Stimulated activated CD4-positive, alpha-beta T cell treated with anti-CD3 and anti-CD28 coated beads, Interleukin-2, amount 100 ng/mL, for 48 hours (primary cell): ENCODE results near the gene FLNB.
"Not testable (repeated sequence)": the region's sequence is repeated elsewhere in the genome, so short reads cannot be mapped to it uniquely, and the experiment has no call there.

Experiments
- DNase-seq, 2 donors: peaks; one replicate each; pipeline ENCODE4 v3.0.0-alpha.2; 2020

FLNB gene

DNA sequence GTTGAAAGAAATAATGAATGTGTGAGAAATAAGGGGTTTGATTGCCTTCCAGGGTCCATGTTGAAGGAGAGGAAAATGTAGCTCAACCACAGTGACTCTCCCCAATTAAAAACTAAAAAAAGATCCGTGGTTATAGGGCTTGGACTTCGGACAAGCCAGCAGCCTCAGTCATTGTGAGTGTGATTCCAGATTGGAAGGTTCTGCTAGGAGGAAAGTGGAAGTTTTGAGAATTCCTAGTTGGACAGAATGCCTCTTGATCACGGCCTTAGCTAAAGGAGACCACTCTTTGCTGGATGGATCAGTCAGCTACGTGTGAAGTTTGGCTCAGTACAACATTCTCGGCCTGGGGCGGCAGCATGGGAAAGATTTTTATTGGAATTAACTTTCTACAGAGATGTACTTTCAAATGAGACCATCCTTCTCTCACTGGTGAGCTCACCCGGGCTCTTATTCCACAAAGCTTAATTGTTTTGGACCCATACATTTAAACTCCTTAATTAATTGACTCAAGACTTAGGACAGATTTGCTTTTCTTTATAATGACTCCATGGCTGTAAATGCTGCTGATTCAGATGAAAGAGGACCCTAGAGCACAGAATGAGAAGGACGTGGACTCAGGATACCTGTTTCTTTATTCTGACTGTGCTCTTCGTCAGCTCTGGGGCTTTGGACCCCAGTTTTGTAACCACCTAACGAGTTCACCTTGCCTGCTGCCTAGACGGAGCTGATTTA lies 27.5 kb downstream of the FLNB start:
- no peak for DNase-seq

DNA sequence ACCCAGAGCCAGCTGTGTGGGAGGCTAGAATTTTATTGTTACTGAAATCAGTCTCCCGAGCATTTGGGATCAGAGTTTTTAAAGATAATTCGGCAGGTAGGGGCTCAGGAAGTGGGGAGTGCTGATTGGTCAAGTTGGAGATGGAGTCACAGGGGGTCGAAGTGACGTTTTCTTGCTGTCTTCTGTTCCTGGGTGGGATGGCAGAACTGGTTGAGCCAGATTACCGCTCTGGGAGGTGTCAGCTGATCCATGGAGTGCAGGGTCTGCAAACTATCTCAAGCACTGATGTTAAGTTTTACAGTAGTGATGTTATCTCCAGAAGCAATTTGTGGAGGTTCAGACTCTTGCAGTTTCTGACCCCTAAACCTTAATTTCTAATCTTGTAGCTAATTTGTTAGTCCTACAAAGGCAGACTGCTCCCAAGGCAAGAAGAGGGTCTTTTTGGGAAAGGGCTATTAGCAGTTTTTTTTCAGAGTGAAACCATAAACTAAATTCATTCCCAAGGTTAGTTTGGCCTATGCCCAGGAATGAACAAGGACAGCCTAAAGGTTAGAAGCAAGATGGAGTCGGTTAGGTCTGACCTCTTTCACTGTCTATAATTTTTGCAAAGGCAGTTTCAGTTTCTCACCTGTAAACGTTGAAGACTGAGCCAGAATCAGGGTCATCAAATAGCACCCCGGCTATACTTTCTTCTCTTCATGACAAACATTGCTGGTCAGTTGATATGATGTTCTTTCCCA lies 28.2 kb downstream of the FLNB start:
- no peak for DNase-seq

DNA sequence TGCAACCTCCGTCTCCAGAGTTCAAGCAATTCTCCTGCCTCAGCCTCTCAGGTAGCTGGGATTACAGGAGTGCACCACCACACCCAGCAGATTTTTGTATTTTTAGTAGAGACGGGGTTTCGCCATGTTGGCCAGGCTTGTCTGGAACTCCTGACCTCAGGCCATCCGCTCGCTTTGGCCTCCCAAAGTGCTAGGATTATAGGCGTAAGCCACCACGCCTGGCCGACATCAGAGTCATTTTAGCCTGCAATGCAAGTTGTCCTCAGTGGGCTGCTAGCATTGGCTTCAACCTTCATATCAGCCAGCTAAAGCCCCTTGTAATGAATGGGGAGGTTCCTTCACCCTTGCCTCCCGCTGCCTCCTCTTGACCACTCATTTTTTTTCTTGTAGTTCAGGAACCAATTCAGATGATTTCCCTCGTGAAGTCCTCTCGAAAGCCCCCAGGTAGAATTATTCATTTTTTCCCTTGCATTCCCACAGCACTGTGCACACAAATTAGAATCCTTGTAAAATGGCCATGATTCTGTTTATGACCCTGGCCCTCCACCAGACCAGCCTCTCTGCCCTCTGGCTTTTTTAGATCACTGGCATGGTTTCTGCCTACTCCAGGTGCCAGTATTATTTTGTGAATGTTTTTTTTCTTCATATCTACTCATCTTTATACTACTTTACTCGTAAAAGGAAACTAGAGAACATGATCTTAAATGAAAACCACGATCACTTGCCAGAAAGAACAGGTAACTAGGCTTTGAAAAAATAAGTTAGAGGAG lies 29.1 kb downstream of the FLNB start:
- no peak for DNase-seq

DNA sequence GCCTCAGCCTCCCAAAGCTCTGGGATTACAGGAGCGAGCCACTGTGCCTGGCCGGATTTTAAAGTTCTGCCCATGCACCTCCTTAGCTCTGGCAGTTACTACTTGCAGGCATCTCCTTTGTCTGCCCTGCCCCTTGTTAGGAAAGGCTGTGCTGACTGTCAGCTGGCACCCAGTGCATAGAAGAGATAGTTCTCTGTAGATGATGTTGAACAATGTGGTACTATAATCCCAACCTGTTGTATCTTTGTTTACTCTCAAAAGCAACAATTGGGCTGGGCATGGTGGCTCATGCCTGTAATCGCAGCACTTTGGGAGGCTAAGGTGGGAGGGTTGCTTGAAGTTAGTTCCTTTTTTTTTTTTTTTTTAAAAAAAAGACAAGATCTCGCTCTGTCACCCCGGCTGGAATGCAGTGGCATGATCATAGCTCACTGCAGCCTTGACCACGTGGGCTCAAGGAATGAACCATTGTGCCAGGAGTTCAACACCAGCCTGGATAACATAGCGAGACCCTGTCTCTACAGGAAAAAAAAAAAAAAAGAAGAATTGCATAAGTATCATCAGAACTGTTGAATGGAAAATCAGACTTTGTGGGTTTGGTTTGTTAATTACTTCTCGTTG lies 30.6 kb downstream of the FLNB start:
- DNase-seq, result no peak

DNA sequence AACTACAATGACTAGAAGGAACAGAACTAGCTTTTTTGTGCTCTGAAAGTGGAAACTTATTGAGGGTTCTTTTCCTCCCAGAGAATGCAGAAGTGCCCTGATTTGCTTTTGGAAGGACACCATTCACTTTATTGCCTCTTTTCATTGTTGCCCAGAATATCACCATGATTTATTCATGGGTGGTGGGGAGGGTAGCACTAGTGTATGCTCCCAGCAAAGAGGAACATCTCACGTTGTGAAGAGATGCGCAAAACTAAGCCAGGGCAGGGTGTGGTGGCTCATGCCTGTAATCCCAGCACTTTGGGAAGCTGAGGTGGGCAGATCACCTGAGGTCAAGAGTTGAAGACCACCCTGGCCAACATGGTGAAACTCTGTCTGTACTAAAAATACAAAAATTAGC lies 31.4 kb downstream of the FLNB start:
- no peak for DNase-seq

DNA sequence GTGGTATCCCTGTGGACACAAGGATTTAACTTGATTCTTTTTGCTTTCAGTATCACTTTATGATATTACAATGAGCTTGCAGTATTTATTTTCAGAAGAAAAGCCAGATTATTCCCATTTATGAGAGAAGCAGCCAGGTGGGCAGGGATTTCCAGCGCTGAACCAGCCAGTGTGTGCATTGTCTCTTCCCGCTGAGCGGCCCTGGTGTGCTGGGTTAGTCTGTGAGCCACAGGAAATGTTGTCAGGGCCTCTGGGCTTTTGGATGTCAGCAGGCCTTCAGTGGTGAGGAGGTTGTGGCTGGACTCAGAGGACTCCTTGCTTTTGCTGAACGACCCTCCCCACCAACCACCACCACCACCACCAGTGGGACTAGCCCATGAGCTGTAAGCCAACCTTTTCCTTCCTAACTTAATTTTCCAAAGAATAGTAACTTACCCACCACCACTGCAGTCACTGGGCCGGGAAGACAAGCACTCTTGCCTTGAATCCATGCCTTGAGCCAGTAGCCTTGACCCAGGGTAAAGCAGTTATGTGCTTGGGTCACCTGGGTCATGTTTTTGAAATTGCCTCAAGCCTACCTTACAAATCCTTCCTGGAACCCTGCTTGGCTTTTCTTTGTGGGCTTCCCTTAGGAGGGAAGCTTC lies 33.1 kb downstream of the FLNB start:
- DNase-seq, result no peak

DNA sequence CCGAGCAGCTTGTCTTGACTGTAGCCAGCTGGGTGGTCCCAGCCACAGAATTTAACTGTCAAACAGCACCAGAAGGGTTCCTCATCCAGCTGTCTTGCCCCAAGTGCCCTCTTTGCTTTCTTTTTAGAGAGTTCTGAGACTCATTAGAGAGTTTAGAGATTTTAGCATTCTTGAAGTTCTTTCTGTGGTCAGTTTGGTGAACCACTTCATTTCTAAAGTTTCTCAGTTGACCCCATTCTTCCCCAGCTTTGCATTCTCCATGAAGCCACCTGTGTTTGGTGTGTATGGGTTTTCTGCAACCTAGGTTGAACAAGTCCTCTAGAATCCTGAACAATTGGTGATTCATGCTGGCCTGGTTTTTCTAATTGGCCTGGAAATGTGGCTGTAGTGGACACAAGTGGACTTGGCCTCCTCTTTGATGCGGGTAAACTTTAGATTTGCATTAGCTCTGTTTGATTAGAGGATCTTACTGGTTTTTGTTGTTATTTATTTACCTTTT lies 33.7 kb downstream of the FLNB start:
- DNase-seq, result no peak

DNA sequence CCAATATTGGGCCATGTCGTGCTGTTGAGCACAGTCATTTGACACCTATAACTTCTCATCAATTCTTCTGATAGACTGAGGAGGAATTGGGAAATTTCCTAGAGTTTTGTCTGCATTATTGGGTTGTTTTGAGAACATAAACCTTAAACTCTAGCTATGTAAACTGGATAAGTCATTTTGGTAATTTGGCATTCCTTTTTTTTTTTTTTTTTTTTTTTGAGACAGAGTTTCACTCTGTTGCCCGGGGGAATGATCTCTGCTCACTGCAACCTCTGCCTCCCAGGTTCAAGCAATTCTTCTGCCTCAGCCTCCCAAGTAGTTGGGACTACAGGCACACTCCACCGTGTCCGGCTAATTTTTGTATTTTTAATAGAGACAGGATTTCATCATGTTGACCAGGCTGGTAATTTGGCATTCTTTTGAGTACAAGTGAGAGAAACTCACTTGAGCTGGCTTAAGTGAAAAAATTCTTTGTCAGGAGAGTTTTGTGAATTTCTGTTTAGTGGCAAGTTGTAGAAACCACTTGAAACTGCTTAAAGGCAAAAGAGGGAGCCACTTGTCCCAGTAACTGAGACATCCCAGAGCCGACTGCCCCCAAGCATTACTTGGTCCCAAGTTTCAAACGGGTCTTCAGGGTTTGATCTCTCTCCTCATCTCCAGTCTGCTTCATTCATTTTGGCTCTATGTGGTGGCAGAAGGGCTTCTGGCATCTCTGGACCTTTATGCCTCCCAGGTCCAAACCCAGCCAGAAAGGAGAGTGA lies 34.9 kb downstream of the FLNB start:
- DNase-seq, result no peak

DNA sequence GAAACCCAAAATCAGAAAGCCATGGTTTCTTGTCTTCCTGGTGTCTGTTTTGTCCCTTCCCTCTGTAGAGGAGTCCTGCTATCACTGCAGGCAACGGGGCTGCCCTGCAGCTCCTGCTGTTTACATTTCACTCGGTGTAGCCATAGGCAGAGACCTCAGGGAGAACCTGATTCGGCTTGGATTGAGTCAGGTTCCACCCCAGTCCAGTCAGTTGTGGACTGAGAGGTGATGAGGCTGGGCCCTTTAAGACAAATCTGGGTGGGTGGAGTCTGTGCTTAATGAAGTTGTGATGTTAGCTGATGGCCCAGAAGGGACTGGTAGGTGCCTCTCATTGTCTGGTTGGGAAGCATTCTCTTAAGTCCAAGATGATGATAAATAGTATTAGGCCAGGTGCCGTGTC lies 35.7 kb downstream of the FLNB start:
- no peak for DNase-seq

DNA sequence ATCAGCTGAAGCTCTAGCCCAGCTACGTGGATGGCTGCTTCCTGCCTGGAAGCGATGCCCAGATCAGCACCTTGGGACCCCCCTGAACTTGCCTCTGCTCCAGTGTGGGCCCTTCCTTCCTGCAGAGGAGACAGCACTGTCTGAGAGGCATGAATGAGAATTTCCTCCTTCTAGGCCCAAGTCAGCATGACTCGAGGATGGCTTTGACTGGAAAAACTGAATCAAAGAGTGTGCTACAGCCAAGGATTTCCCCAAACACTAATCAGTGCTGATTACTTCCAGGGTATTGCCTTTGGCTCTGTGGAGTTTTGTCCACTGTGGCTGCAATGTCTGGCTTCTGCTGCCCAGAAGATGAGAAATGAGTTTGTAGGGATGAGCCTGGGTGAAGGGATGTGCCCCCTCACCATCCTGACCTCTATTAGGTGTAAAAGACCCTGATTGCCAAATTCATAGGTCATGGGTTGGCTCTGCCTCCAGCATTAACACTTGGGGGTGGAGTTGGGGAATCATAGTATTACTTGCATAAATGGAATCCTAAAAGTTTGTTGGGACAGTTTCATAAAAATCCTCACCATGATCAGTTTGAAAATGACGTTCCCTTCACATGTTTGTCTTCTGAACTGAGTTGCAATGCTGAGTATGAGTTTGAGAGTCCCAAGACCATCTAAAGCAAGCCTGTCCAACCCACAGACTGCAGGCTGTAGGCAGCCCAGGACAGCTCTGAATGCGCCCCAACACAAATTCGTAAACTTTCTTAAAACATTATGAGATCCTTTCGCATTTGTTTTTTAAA lies 36.7 kb downstream of the FLNB start:
- DNase-seq, result no peak

DNA sequence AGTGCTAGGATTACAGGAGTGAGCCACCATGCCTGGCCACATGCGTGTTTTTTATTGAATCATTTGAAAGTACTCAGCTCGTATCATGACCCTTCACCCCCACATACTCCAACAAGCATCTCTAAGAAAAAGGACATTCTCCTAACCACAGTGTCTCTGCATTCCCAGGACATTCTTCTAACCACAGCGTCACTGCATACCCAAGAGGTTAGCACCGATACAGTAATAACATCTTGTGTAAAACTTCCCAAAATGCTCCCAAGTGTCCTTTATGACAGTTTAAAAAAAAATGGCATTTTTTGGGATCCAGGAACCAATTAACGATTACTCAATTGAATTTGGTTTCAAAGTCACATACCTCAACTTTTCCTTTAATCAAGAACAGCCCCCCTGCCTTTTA lies 39.6 kb downstream of the FLNB start:
- DNase-seq, result no peak

DNA sequence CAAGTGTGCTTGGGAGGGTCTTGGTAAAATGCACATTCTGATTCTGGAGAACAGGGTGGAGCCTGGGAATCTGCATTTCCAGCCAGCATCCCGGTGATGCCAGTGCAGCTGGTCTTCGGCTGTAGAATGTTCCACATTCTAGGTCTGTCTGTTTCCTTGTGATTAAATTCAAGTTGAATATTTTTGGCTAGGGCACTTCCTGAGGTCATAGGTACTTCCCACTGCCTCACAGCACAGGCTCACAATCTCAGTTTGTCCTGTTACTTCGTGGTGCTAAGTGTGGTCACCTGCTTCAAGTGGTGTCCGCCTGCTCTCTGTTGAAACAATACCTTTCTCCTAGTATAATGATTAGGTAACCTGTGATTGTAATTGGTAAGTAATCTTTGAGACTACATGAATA lies 40.1 kb downstream of the FLNB start:
- no peak for DNase-seq

DNA sequence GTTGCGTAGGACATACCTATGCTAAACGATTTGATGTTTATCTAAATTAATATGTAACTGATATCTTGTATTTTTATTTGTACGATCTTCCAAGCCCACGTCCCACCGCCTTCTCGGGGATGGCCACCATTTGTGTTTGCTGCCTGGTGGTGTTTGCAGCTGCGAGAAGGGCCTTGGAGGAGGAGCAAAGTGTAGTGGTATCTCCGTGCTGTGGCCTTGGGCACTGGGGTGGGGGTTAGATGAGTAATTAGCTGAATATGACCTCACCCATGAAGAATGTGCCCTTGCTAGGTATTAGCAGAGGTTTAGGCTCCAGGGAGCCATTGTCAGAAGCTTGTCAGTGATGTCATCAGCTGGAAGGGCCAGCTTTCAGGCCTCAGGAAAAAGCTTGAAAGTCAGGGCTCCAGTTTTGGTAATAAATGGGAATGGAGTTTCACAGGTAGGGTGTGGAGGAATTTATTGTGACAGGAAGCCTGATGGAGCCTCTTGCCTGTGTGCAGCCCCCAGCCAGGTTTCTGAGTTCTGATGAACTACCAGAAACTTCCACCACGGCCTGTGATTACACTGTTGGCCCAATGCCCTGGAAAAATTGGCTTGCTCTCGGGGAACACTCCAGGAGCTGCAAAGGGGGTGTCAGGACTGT lies 41.0 kb downstream of the FLNB start:
- no peak for DNase-seq

DNA sequence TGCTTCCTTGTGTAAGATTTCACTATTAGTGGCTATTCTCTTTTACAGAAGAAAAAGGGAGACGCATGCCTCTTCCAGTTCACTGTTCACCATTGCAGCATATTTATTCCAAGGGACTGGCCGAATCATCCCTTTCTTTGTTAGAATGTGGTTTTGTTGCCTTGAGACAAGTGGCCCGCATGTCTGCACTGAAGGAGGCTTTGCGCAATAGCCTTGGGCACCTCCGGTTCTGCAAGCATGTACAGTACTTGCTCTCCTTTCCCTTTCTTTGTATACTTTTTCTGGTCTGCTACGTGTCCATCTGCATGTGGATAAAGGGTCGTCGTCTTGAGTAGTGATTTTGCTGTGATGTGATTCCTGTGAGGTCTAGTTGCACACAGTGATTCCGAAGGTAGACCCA lies 43.0 kb downstream of the FLNB start:
- no peak for DNase-seq

DNA sequence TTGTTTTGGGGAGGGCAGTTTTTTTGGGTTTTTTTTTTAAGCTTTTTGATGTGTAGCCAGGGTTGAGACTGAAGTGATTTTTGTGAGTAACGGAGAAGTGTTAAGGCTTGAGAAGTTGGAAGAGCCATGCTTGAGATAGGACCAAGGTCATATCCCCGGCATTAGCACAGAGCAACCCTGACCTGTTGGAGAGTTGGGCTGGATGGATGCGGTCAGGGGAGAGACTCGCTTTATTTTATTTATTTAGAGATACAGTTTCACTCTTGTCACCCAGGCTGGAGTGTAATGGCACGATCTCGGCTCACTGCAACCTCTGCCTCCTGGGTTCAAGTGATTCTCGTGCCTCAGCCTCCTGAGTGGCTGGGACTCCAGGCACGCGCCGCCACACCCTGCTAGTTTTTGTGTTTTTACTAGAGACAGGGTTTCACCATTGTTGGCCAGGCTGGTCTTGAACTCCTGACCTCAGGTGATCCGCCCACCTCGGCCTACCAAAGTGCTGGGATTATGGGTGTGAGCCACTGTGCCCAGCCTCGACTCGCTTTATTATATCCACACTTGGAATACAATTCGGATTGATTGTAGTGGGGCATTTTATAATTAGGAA lies 43.5 kb downstream of the FLNB start:
- DNase-seq, result not testable (repeated sequence)

DNA sequence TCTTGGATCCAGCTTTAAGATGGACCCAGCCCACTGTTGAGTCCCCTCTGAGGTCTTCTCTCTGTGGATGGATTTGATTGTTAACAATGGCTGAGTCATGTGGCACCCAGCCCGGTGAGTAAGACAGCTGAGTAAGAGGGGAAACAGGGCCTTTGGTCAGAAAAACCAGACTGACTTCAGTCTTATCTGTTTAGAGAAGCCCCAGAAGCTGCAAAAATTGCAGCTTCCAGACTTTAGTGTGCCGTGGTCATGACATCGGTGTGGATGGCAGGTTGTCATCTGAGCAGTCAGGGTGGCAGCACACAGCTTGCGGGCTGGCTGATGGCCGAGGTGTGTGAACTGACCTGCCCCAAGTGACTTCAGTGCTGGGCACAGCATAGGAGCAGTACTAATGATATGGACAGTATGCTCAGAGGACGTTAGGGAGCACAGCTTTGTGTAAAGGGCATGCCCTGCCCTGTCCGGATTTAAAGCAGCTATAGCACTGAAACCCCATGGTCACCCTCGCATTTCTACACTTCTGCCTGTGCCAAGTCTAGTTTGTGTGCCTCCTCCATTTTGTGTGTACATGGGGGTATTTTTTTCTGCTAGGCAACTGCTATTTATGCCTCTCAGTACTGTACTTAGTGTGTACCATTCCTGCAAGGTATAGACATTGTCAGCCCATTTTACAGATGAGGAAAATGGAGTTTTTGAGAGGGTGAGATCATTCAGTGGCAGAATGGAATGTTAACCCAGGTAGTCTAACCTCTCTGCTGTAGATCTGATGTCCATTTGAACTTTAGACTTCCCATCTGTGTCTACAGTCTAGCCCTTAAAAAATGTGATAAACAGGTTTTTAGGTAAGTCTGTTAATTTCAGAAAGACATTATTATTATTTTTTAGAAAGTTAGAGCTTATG lies 44.4 kb downstream of the FLNB start:
- DNase-seq, result peak; percentile 19 to 42

DNA sequence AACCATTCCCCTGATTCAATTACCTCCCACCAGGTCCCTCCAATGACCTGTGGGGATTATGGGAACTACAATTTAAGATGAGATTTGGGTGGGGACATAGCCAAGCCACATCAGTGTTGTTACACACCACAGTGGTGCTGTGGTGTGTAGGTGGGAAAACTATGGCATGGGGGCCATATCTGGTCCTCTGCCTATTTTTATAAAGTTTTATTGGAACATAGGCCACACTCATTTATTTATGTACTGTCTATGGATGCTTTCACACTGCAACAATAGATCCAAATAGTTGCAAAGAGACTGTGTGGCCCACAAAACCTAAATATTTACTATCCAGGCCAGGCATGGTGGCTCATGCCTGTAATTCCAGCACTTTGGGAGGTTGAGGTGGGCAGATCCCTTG lies 46.4 kb downstream of the FLNB start:
- no peak for DNase-seq

DNA sequence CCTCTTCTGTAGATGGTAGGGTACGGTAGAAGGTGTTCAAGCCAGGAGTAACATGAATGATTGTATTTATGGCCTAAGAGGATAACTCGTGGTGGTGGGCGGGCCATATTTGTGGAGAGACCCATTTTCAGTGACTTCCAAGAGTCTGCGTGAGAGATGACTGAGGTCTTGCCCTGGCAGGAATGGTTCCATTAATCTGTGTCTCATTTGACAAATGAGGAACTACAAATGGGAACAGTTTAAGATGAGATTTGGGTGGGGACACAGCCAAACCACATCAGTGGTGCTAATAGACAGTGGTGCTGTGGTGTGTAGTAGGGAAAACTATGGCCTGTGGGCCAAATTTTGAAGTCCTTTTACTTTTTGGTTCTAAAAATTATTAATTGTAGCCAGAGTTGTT lies 47.1 kb downstream of the FLNB start:
- no peak for DNase-seq

DNA sequence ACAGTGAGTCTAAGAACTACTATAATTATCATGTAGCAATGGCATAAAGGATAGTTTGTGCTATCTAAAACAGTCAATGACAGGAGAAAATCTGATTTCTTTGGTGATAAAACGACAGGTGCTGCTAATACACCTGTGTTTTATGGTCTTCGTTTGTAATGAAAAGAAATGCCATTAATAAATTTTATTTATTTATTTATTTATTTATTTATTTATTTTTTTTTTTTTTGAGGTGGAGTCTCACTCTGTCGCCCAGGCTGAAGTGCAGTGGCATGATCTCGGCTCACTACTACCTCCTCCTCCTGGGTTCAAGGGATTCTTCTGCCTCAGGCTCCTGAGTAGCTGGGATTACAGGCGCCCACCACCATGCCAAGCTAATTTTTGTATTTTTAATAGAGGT lies 47.7 kb downstream of the FLNB start:
- DNase-seq, result not testable (repeated sequence)
